Measurements from ENCODE around the gene CENATAC.
"Not testable (repeated sequence)": the region's sequence is repeated elsewhere in the genome, so short reads cannot be mapped to it uniquely, and the experiment has no call there.

Gene CENATAC, protein sequence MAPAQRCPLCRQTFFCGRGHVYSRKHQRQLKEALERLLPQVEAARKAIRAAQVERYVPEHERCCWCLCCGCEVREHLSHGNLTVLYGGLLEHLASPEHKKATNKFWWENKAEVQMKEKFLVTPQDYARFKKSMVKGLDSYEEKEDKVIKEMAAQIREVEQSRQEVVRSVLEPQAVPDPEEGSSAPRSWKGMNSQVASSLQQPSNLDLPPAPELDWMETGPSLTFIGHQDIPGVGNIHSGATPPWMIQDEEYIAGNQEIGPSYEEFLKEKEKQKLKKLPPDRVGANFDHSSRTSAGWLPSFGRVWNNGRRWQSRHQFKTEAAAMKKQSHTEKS

DNA sequence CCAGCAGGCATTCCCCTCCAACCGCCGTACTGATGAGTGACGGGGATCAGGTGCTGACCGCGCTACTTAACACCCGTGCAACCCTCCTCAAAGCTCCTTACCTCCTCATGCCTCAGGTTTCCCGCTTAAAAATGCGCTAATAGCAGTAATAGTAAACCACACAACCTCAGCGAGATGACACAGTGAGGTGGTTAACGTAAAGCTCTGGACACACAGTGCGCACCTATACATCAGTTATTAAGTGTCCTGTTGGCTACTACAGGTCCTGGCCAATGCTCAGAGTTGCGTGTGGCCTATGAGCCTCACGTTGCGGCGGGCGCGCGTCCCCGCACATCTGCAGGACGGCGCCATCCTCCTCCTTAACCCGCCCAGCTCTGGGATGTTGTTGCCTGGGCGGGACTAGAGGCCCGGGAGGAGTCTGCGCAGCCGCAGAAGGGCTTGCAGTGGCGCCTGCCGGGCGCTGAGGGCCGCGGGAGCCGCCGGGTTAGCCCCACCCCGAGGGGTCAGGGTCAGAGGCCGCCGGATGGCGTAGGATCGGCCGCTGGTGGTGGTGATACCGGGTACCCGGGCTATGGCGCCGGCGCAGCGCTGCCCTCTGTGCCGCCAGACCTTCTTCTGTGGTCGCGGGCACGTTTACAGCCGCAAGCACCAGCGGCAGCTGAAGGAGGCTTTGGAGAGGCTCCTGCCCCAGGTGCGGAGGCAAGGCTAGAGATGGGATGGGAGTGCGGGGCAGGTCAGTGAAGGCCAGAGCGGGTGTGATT, at the start of gene CENATAC:
Gene CENATAC, plus strand, starts transcription at position 512 of the 761 bp plus-strand sequence. Its CDS starts 60 bp downstream, at position 572.
- peak; percentile 95 to 96 for DNase-seq

DNA sequence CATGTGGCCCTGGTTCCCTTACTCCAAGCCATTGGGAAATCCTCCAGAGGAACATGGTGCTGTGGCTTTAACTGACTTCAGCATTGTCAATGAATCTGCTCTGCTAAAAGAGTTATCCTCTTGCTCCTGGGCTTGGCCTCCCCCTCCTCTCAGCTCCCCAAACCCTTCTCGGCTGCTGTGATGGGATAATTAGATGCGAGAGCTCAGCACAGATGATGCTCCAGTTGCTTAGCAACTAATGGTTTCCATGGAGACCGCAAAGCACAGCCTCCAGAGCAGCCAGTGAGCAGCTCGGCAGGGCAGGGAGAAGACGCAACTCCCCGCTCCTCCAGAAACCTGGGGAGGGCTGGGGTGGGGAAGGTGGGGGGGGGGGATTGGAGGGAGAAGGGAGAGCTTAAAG, 44.7 kb upstream of the CENATAC start:
- DNase-seq, result no peak

DNA sequence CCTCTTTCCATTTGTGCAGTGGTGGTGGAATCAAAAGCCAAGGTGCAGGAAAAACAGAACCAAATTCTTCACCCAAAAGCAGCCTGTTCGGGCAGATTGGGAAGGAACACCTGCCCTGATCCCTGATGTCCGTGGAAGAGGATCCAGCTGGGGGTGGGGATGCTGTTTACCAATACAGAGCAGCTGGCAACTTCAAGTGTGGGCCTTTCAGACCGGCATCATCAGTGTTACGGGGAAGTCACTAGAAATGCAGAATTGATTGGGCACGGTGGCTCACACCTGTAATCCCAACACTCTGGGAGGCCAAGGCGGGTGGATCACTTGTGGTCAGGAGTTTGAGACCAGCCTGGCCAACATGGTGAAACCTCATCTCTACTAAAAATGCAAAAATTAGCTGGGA, 44.0 kb upstream of the CENATAC start:
- not testable (repeated sequence) for DNase-seq

DNA sequence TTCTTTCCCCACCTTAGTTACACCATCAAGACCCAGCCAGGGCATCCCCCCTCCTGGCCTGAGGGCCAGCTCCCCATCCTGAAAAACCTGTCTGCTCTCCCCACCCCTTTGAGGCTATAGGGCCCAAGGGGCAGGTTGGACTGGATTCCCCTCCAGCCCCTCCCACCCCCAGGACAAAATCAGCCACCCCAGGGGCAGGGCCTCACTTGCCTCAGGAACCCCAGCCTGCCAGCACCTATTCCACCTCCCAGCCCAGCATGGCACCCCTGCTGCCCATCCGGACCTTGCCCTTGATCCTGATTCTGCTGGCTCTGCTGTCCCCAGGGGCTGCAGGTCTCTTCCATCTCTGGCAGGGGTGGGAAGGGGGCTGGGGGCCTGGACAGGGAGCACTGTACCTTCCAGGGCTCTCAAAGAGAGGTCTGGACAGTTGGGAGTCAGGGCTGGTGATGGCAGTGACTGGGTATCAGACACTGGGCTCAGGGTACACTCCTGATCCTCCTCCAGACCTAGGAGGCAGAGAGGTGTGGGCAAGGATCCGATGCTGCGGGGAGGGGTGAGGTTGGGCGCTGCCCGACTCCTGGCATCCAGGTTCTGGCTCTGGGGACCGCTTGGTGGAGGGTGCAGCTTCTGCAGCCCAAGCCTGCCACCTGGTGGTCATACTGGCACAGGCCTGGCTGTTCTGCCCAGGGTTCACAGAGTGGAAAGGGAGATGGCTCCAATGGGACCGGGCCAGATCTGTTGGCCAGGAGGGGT, 41.7 kb upstream of the CENATAC start, which contains the start of gene UPK2:
Gene UPK2, plus strand, starts transcription at position 205 of the 753 bp plus-strand sequence. Its CDS starts 53 bp downstream, at position 258.
- DNase-seq, result peak; percentile 86 to 88

DNA sequence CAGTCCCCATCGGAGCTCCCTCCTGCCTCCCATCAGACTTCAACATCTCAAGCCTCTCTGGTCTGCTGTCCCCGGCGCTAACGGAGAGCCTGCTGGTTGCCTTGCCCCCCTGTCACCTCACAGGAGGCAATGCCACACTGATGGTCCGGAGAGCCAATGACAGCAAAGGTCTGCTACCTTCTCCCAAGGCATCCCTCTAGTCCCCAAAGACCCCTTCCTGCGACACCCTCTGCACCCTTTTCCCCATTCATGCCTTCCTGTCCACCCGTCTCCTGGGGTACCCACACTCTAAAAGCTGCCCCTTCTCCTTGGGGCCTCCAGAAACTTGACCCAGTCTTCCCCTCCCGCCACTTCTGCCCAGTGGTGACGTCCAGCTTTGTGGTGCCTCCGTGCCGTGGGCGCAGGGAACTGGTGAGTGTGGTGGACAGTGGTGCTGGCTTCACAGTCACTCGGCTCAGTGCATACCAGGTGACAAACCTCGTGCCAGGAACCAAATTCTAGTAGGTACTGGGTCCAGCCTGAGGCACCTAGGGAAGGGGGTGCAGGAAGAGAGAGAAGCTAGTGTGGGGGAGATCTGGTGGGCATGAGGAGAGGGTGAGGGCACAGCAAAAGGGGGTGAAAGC, 41.0 kb upstream of the CENATAC start:
- DNase-seq, result no peak

DNA sequence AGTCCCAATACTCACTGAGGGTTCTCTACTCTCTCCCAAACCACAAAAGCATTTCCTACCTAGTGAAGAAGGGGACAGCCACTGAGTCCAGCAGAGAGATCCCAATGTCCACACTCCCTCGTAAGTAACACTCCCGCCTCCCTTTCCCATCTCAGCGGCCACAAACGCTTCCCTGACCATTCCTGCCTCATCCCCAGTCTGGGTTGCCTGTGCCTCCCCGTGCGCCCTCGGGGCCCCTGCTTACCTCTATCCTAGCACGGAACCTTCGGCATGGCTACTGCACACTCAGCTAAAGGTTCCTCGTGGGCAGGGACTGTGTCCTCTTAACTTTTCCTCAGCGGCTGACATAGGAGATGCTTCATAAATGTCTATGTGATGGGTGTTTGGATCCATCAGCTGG, 40.4 kb upstream of the CENATAC start:
- DNase-seq, result no peak

DNA sequence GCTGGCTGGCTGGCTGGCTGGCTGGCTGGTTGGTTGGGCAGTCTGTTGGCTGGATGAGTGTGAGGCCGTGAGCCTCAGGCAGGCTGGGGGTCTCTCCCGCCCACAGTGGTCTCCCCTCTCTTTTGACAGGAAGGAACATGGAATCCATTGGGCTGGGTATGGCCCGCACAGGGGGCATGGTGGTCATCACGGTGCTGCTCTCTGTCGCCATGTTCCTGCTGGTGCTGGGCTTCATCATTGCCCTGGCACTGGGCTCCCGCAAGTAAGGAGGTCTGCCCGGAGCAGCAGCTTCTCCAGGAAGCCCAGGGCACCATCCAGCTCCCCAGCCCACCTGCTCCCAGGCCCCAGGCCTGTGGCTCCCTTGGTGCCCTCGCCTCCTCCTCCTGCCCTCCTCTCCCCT, 40.0 kb upstream of the CENATAC start:
- DNase-seq, result no peak

DNA sequence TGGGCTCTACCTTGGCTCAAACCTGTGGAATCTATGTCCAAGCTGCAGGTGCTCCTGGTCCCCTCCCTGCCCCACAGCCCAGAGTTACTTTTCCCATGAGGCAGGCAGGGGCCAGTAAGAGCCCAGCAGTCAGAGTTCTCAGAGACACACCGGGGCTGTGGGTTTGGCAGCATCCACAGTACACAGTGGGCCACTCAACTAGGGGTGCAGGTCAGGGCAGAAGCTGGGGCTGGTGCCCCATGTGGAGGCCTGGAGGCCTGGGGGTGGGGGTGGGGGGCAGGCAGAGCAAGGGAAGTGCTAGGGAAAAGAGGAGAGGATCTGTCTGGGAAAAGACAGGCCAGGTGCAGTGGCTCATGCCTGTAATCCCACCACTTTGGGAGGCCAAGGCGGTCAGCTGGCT, 39.4 kb upstream of the CENATAC start:
- DNase-seq, result no peak

DNA sequence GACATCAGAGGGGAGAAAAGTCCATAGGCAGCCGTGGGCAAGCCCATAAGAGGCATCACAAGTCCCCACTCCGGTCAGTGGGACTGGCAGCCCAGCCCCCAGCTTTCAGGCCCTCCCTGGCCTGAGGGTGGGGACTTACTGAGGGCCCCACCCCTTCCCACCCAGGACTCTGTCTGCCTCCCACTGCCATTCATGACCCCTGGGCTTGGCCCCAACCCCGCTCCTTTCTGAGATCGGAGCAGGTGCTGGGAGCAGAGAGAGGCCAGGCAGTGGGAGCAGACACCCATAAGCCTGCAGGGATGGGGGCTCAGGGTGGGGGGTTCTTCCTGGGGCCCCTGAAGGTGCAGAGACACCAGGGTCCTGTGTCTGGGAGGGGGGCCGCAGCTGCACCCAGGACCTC, 36.7 kb upstream of the CENATAC start:
- DNase-seq, result no peak

DNA sequence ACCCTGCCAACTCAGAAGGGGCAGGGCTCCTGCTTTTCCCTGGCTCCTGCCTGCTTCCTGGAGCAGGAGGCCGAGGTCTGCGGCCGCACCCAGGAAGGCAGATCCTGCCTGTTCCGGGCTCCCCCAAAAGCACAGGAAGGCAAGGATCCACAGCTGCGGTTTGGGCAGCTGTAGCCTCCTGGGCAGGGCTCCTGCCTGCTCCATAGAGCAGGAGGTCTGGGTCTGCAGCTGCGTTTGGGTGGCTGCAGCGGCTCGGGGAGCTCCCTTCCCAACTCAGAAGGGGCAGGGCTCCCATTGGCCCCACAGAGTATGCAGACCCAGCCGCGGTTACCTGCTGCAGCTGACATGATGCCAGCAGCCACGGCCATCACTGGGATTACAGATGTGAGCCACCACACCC, 36.3 kb upstream of the CENATAC start:
- DNase-seq, result no peak

DNA sequence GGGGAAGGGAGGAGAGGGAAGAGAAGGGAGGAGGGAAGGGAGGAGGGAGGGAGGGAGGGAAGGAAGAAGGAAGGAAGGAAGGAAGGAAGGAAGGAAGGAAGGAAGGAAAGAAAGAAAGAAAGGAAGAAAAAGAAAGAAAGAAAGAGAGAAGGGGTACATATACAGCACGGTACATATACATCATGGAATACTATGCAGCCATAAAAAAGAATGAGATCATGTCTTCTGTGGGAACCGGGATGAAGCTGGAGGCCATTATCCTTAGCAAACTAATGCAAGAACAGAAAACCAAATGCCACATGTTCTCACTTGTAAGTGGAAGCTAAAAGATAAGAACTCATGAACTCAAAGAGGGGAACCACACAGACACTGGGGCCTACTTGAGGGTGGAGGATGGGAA, 28.4 kb upstream of the CENATAC start:
- DNase-seq, result not testable (repeated sequence)

DNA sequence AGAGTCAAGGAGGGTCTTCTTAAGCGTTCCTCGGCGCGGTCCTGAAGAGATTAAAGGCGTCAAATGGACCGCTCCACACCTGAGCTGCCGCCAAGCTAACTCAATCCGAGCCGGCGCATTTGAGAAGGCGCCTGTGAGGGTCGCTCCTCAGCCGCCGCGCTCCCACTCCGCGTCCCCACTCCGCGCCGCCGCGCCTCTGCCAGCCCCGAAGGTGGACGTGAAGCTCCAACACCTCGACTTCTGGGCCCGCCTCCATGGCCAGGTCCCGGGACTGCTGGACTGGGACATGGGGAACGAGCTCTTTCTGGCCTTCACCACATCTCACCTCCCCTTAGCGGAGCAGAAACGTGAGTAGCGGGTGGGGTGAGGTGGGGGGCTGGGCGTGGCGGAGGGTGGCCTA, 26.3 kb upstream of the CENATAC start, which contains the start of gene FOXR1:
Gene FOXR1, plus strand, starts transcription at position 116 of the 400 bp plus-strand sequence. Its CDS starts 171 bp downstream, at position 287.
- no peak for DNase-seq

DNA sequence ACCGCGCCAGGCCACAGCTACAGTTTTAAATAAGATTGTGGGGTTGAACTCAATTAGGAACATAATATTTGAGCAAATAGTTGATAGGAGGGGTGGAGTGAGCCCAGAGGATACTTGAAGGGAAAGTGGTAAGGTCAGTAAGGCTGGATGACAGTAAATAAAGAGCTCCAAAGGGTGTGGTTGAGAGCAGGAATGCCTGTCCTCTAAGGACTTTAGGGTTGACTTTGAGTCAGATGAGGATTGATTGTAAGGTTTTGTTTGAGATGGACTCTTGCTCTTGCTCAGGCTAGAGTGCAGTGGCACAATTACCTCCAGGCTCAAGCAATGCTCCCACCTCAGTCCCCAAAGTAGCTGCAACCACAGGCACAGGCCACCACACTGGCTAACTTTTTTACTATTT, 24.0 kb upstream of the CENATAC start:
- DNase-seq, result no peak

DNA sequence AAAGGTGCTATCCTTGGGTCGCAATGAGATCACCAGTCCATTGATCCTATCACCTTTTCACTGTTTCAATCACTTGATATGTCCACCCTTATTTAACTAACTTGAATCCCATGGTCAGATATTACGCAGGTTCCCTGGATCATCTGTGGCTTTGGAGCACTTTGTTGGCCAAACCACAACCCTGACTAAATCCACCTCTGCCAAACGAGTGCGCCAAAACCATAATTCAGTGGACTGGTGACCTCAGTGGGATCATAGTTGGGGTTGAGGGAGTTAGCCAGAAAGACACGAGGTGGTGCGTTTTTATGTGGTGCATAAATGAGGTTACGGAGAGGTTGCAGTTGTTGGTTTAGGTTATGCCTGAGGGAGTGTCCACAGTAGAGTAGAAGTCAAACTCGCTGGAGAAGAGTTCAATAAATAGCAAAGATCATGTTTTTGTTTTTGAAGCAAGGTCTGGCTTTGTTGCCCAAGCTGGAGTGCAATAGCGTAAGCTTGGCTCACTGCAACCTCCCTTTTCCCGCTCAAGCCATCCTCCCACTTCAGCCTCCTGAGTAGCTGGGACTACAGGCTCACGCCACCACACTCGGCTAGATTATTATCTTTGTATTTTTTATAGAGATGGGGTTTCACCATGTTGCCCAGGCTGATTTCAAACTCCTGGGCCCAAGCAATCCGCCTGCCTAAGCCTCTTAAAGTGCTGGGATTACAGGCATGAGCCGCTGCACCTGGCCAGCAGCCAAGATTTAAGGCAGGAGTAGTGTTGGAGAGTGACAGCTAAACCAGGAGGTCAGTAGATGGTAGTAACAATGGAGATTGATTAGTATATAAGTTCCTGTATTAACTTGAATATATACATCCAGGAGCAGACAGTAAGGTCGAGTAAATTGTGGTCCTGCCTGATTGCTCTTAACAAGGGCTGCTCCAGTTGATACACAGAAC, 21.9 kb upstream of the CENATAC start:
- DNase-seq, result no peak

DNA sequence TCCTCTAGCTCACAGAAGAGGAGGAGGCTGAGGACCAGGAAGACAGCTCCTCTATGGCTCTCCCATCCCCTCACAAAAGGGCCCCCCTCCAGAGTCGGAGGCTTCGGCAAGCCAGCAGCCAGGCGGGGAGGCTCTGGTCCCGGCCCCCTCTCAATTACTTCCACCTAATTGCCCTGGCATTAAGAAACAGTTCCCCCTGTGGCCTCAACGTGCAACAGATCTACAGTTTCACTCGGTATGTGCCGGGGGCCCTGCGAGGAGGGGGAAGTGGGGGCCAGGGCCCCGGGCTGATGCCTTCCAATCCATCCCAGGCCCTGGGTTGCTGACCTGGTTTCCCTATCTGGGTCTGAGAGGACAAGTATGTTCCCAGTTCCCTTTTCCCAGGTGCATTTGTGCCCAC, 18.5 kb upstream of the CENATAC start:
- no peak for DNase-seq

DNA sequence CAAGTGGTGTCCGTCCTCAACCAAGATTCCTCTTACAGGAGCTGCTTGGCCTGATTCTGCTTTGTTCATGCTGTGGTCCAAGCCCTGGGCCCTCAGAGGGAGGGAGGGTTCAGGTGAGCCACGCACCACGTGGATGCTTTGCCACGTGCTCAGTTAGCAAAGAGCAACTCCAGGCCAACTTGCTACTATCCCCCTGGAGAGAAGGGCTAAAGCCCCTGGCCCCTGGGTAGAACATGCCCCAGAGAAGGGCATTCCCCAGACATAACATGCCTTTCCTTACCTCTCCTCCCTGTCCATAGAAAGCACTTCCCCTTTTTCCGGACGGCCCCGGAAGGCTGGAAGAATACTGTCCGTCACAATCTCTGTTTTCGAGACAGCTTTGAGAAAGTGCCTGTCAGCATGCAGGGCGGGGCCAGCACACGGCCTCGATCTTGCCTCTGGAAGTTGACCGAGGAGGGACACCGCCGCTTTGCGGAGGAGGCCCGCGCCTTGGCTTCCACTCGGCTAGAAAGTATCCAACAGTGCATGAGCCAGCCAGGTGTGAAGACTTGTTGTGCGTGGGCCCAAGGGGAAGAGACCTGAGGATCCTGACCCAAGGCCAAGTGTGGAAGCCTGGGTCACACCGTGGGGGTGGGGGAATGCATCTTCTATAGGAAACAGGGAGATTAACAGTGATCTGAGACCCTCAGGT, 17.6 kb upstream of the CENATAC start:
- no peak for DNase-seq

DNA sequence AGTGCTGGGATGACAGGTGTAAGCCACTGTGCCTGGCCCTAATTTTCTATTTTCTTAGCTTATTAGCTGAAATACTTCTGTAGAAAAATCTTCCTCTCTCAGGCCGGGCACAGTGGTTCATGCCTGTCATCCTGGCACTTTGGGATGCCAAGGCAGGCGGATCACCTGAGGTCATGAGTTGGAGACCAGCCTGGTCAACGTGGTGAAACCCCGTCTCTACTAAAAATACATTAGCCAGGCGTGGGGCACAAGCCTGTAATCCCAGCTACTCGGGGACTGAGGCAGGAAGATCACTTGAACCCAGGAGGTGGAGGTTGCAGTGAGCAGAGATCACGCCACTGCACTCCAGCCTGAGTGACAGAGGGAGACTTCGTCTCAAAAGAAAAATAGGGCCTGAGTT, 13.6 kb upstream of the CENATAC start:
- not testable (repeated sequence) for DNase-seq

DNA sequence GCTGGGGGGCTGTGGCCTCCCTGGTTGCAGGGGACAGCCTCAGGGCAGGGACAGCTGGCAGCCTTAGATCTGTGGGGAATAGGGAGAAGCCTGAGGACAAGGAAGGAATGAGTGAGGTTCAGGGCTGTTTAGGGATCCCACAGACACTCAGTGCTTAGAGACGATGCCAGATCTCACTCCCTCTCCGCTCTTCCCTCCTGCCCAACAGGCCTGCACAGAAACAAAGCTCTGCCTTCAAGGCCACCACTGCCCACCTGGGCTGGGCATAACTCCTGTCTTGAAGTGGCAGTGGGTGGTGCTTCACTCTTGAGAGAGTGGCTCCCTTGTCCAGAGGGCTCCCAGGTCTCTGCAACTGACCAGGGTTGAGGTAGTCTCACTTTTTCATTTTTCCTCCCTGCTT, 13.1 kb upstream of the CENATAC start:
- DNase-seq, result no peak

DNA sequence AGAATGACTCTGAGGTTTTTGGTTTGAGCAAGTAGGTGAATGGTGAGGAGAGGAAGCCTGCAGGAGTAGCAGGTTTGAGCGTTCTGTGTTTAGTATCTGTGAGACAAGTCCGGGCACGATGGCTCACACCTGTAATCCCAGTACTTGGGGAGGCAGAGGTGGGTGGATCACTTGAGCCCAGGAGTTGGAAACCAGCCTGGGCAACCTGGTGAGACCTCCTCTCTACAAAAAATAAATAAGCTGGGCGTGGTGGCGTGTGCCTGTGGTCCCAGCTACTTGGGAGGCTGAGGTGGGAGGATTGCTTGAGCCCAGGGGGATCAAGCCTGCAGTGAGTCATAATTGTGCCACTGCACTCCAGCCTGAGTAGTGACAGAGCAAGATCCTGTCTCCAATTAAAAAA, 9.7 kb upstream of the CENATAC start:
- DNase-seq, result no peak

DNA sequence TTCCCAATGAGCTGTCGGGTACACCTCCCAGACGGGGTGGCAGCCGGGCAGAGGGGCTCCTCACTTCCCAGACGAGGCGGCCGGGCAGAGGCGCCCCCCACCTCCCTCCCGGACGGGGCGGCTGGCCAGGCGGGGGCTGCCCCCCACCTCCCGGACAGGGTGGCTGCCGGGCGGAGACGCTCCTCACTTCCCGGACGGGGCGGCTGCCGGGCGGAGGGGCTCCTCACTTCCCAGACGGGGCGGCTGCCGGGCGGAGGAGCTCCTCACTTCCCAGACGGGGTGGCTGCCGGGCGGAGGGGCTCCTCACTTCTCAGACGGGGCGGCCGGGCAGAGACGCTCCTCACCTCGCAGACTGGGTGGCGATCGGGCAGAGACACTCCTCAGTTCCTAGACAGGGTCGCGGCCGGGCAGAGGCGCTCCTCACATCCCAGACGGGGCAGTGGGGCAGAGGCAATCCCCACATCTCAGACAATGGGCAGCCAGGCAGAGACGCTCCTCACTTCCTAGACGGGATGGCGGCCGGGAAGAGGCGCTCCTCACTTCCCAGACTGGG, 6.4 kb upstream of the CENATAC start:
- not testable (repeated sequence) for DNase-seq
